GM19351 (cell line): ENCODE data around the gene MTHFD2L.

Source experiments
- ATAC-seq: cut with Tn5 transposase; IDR thresholded peaks from one replicate; pipeline ENCODE4 v1.9.1; 2021; ENCODE audit warnings: mild to moderate bottlenecking, moderate library complexity; ENCODE audit not compliant: unreplicated experiment

Gene MTHFD2L

DNA sequence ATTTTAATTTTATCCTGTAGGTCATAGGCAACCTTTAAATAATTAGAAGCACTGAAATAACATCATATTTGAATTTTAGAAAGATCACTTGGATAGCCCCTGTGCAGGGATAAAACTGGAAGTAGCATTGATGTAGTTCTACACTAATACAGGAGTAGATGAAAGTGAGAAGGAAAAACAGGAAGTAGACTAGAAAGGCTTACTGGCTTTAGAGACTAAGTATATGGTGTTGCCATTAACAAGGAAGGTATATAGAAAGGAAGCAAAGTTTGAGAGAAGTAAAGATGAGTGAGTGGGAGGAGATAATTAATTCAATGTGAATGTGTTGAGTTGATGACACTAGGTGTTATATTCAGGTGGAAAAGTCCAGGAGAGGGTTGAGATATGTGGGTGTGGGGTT, 77.2 kb downstream of the MTHFD2L start:
- peak; percentile 86 for ATAC-seq

GRCh38 chr4:74237425-74237966, 79.6 kb downstream of the MTHFD2L start:
- no peak for ATAC-seq

DNA sequence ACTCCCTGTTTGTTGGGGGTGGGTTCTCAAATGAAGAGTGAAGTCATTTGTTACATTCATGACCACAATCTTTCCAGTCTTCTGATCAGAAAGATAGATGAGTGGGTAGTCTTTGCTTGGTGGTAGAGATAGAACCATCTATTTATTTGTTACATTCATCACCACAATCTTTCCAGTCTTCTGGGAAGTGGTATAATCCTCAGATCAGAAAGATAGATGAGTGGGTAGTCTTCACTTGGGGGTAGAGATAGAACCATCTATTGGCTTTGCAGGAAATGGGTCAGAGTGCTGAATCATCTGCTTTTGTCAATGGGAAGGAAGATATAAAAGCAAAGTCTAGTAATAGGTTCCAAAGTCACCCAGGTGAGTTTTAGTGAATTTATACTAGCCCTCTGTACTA, 86.1 kb downstream of the MTHFD2L start:
- no peak for ATAC-seq

DNA sequence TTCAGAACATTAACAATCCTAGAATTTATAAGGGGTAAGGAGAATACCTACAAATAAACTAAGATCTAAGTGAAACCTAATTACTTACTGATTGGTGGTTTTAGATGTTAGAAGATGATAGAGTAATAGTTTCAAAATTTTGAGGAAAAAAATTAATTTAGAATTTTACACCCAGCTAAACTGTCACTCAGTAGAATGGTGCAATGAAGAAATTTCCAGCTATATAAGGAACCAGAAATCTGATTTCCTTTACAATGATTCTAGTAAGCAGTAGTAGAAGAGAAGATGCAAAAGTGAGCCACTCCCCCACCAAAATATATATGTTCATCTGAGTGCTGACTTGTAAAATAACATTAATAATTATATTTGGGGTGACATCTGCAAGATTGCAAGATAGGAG, 95.0 kb downstream of the MTHFD2L start:
- ATAC-seq: no peak

GRCh38 chr4:74254386-74254785, 96.5 kb downstream of the MTHFD2L start:
- ATAC-seq: no peak

DNA sequence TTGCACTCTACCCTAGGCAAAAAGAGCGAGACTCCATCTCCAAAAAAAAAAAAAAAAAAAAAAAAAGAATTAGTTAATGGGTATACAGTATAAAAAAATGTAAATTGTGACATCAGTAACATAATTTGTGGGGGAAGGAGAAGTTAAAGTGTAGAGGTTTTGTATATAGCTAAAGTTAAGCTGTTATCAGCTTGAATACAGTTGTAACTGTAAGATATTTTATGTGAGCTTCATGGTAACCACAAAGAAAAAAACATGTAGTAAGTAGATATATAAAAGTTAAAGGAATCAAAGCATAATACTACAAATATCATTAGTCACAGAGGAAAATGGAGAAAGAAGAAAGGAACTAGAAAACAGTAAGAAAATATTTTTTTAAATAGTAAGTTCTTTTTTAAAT, 97.2 kb downstream of the MTHFD2L start:
- ATAC-seq: no peak

- no peak for ATAC-seq
Observed at GRCh38 chr4:74258963-74259362, 101.0 kb downstream of the MTHFD2L start.

DNA sequence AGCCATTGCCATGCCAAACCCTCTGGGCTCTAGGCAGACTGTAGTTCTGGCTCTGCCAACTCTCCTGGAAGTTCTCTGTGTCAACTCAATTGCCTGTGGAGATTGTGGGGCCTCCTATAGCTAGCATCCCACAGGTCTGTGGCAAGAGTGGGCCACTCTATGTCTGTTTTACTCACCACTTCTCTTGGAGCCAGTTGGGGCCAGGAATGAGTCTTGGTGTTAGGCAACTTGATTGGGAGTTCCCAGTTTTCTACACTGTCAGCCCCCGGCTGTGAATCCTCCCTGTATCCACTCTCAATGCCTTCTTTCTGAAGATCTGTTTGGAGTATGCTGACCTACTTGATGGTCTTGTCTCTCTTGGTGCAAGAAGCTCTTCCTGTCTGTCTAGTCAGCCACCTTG, 102.1 kb downstream of the MTHFD2L start:
- no peak for ATAC-seq

- no peak for ATAC-seq
Observed at GRCh38 chr4:74262522-74262921, 104.6 kb downstream of the MTHFD2L start.

DNA sequence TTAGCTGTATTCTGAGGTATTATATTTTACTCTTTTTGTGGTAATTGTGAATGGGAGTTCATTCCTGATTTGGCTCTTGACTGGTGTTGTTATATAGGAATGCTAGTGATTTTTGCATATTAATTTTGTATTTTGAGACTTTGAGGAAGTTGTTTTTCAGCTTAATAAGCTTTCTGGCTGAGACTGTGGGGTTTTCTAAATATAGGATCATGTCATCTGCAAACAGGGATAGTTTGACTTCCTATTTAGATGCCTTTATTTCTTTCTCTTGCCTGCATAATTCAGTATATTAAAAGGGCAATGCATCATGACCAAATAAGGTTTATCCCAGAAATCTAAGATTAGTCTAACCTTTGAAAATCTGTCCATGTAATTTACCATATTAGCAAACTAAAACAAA, 105.6 kb downstream of the MTHFD2L start:
- ATAC-seq: no peak

- no peak for ATAC-seq
Observed at GRCh38 chr4:74266081-74266480, 108.2 kb downstream of the MTHFD2L start.

- ATAC-seq: no peak
Observed at GRCh38 chr4:74267998-74268606, 110.2 kb downstream of the MTHFD2L start.

GRCh38 chr4:74268643-74269042, 110.7 kb downstream of the MTHFD2L start:
- ATAC-seq: no peak

DNA sequence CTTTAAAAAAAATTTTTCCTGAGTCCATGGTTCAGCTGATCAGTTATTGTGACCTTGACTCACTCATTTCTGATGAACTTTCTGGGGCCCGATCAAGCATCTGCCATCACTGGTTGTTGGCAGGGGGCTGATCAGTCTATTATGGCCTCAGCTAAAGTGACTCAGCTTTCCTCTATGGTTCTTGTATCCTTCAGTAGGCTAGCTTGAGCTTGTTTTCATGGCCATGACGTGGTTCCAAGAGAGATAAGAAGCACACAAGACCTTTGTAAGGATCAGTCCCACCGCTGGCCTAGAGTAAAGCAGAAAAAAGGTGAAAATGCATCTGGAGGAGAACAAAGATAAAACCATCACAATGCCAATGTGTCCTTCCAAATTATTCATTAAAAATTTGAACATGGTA, 120.6 kb downstream of the MTHFD2L start:
- ATAC-seq: no peak

- no peak for ATAC-seq
Observed at GRCh38 chr4:74279716-74280115, 121.8 kb downstream of the MTHFD2L start.

- ATAC-seq: no peak
Observed at GRCh38 chr4:74282926-74283325, 125.0 kb downstream of the MTHFD2L start.

DNA sequence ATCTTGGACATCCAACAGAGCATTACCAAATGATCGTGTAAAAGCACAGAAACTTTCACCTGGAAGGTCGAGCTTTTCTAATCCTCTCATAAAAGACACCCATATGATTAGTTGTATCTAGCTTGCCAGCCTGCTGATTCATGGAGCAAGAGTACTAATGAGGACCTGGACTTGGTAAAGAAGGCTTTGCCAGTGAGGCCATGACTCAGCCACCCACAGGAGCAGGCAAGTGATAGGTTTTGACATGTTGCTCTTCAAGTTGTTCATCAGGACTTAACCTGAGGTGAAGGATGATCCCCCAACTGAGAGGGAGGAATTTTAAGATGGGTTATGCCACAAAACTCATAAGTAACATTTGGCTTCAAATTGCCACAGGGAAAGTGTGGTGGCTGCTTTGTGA, 125.7 kb downstream of the MTHFD2L start:
- no peak for ATAC-seq

DNA sequence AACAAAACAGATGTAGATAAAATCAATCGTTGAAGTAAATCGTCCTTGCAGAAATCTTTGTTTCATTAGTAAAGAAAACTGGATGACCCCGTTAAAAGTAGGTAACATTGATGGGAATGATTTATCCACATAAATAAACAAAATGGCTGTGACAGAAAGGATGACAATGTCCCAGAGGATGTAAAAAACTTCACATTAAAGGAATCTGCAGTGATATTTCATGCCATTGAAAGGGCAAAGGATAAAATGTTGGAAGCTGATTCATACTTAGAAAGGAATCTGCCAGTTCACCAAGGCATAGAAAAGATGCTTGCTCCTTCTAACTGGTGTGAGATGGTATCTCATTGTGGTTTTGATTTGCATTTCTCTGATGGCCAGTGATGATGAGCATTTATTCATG, 126.1 kb downstream of the MTHFD2L start:
- ATAC-seq: no peak

DNA sequence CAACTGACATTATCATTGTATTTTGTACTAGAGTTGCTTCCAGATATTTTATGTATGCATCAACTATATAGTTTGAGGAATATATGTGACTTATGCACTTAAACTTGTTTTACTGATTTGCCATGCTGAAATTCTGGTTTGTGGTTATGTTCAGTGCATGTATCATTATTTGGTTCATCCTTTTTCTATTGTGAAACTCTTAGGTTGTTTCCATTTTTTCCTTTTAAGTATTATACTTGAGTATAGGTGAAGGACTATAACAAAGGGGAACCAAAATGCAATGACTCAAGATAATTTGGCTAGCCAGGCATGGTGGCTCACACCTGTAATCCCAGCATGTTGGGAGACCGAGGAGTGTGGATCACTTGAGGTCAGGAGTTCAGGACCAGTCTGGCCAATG, 129.2 kb downstream of the MTHFD2L start:
- no peak for ATAC-seq

DNA sequence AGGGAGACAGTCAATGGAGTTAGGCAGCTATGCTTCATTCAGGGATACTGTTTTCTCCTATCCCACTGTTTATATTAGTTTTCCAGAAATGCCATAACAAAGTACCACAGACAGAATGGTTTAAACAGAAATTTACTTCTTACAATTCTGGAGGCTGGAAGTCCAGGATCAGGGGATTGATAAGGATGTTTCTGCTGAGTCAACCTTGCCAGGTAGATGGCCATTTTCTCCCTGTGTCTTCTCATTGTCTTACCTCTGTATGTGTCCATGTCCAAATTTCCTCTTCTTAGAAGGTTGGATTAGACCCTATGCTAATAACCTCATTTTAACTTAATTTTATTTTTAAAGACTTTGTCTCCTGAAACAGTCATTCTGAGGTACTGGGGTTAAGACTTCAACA, 129.9 kb downstream of the MTHFD2L start:
- ATAC-seq: no peak

GRCh38 chr4:74291471-74291870, 133.6 kb downstream of the MTHFD2L start:
- no peak for ATAC-seq

DNA sequence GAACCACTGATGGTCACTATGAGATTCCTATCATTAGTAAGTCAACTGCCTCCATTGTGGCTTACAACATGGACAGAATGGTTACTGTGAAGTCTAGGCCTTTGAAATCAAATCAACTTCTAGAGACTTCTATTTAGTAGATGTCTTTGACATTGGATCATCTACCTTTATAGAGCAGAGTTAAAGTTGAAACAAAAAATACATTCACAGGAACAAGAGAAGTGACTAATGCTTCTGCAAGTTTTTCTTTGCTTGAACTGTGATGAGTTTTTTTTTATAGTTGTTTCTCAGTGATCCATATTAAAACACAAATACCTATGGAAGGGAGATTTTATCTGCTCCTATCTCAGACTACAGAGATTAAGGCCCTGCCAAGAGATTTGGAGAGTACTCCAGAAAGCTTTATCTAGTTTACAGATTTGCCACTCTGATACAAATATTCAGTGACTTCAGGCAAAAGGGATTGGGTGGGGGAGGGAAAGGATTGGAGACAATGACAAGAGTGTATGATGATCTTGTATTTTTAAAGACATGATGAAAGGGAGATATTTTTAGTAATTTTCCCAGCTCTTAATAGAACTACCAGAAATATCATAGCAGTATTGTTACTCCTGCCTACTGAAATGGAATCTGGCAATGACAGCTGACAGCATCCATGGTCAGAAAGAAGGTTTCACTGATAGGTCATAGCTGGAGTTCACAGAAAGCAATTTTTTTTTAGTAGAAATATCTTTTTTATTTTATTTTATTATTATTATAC, 134.4 kb downstream of the MTHFD2L start:
- no peak for ATAC-seq
